ENCODE measurements around the gene SIRPG.

The SIRPG gene

GRCh38 chr20:1636621-1637020 lies 21.0 kb downstream of the SIRPG start:
- TF ChIP-seq CTCF (IDR thresholded peaks at IDR 0.05; ENCODE audit: low read depth, low read length): no peak
- DNase-seq (ENCODE audit: extremely low read depth, low read depth): no peak

GRCh38 chr20:1635291-1635979 lies 22.1 kb downstream of the SIRPG start:
- DNase-seq (ENCODE audit: extremely low read depth, low read depth): no peak

GRCh38 chr20:1633535-1633934 lies 24.0 kb downstream of the SIRPG start:
- DNase-seq (ENCODE audit: extremely low read depth, low read depth): no peak
- no peak for TF ChIP-seq CTCF (IDR thresholded peaks at IDR 0.05; ENCODE audit: low read depth, low read length)

More at GRCh38 chr20:1635291-1635979, 22.1 kb downstream of the SIRPG start:
- no peak for TF ChIP-seq CTCF (IDR thresholded peaks at IDR 0.05; ENCODE audit: low read depth, low read length)

- no peak for DNase-seq (ENCODE audit: extremely low read depth, low read depth)
- TF ChIP-seq CTCF (IDR thresholded peaks at IDR 0.05; ENCODE audit: low read depth, low read length): no peak
These were observed 25.4 kb downstream of the SIRPG start for GRCh38 chr20:1632178-1632577.

- no peak for DNase-seq (ENCODE audit: extremely low read depth, low read depth)
These were observed 26.0 kb downstream of the SIRPG start for GRCh38 chr20:1631309-1632151.

GRCh38 chr20:1630186-1630585 lies 27.4 kb downstream of the SIRPG start:
- no peak for DNase-seq (ENCODE audit: extremely low read depth, low read depth)
- TF ChIP-seq CTCF (IDR thresholded peaks at IDR 0.05; ENCODE audit: low read depth, low read length): no peak

More at GRCh38 chr20:1631309-1632151, 26.0 kb downstream of the SIRPG start:
- no peak for TF ChIP-seq CTCF (IDR thresholded peaks at IDR 0.05; ENCODE audit: low read depth, low read length)

- TF ChIP-seq CTCF (IDR thresholded peaks at IDR 0.05; ENCODE audit: low read depth, low read length): no peak
- no peak for DNase-seq (ENCODE audit: extremely low read depth, low read depth)
These were observed 28.3 kb downstream of the SIRPG start for GRCh38 chr20:1629321-1629720.

Measured in AG09319 (cell line).